GM12878 (cell line): ENCODE measurements around the gene RPS19BP1. TPM values are rescaled to one million over a fixed set of nuclear protein-coding genes. Genes with fewer than 3 reads are reported as not detected.

Experiments used
- CBX5 ChIP-seq: sonication (generic); IDR thresholded peaks from 2 replicates; pipeline ENCODE4 v1.6.1; 2016; ENCODE audit warnings: low read depth, moderate library complexity, mild to moderate bottlenecking, inconsistent platforms
- CEBPZ ChIP-seq: fragments of 150-350 bp; IDR thresholded peaks from 2 replicates; pipeline ENCODE4 v1.6.1; 2016; ENCODE audit warnings: low read depth, low read length
- CHD1 ChIP-seq: IDR thresholded peaks from 2 replicates; pipeline ENCODE4 v1.6.1; 2012; ENCODE audit warnings: low read depth, low read length, improper control_type of control experiment
- CHD2 ChIP-seq: IDR thresholded peaks from 2 replicates; pipeline ENCODE4 v1.6.1; 2011; ENCODE audit warnings: low read depth, low read length, improper control_type of control experiment, borderline replicate concordance
- DPF2 ChIP-seq: fragments of 450-650 bp; IDR thresholded peaks from 2 replicates; pipeline ENCODE4 v1.6.1; 2017; ENCODE audit warnings: mild to moderate bottlenecking
- ETV6 ChIP-seq, 2 experiments: fragments of 450-650 bp in 1 of 2; IDR thresholded peaks in 1 of 2; conservative IDR thresholded peaks in 1 of 2; 2 replicates each; pipeline ENCODE4 v1.6.1; 2014; ENCODE audit warnings: antibody characterized with exemption in 1 of 2, borderline replicate concordance in 1 of 2, low read depth in 1 of 2, mild to moderate bottlenecking in 1 of 2, moderate library complexity in 1 of 2
- FOS ChIP-seq: IDR thresholded peaks from 3 replicates; pipeline ENCODE4 v1.6.1; 2011; ENCODE audit warnings: borderline replicate concordance; ENCODE audit not compliant: insufficient read length; ENCODE audit errors: extremely low read depth
- HDGF ChIP-seq: fragments of 450-650 bp; IDR thresholded peaks from 2 replicates; pipeline ENCODE4 v1.6.1; 2016; ENCODE audit warnings: antibody characterized with exemption
- IKZF1 ChIP-seq: fragments of 450-650 bp; conservative IDR thresholded peaks from 2 replicates; pipeline ENCODE4 v1.6.1; 2017; ENCODE audit warnings: antibody characterized with exemption, mild to moderate bottlenecking
- KLF5 ChIP-seq: fragments of 450-650 bp; IDR thresholded peaks from 2 replicates; pipeline ENCODE4 v1.6.1; 2014; ENCODE audit warnings: mild to moderate bottlenecking; ENCODE audit not compliant: partially characterized antibody
- MYB ChIP-seq: fragments of 150-350 bp; IDR thresholded peaks from 2 replicates; pipeline ENCODE4 v1.6.1; 2014; ENCODE audit warnings: mild to moderate bottlenecking, low read depth, low read length, borderline replicate concordance
- NR2F1 ChIP-seq: fragments of 450-650 bp; conservative IDR thresholded peaks from 2 replicates; pipeline ENCODE4 v1.6.1; 2017; ENCODE audit warnings: mild to moderate bottlenecking
- RB1 ChIP-seq: fragments of 450-650 bp; formaldehyde crosslinking; IDR thresholded peaks from 2 replicates; pipeline ENCODE4 v1.6.1; 2017; ENCODE audit warnings: mild to moderate bottlenecking, borderline replicate concordance
- SIN3A ChIP-seq: IDR thresholded peaks from 2 replicates; pipeline ENCODE4 v1.6.1; 2012; ENCODE audit warnings: low read depth, low read length, improper control_type of control experiment
- SPI1 ChIP-seq: IDR thresholded peaks from 2 replicates; pipeline ENCODE4 v1.6.1; 2011; ENCODE audit warnings: low read depth, mild to moderate bottlenecking, low read length, moderate library complexity, borderline replicate concordance; ENCODE audit not compliant: insufficient read depth
- SRF ChIP-seq, 2 experiments: IDR thresholded peaks; 2 replicates each; pipeline ENCODE4 v1.6.1; 2011; ENCODE audit warnings: low read depth in 2 of 2, low read length in 2 of 2, mild to moderate bottlenecking in 1 of 2, moderate library complexity in 1 of 2
- SUPT20H ChIP-seq: IDR thresholded peaks from 2 replicates; pipeline ENCODE4 v1.6.1; 2011; ENCODE audit warnings: low read depth, mild to moderate bottlenecking, low read length, moderate library complexity, borderline replicate concordance; ENCODE audit not compliant: control insufficient read depth
- SUZ12 ChIP-seq: fragments of 200-600 bp; sonication (generic); IDR thresholded peaks from one replicate; pipeline ENCODE4 v1.6.1; 2018; ENCODE audit warnings: antibody characterized with exemption, mild to moderate bottlenecking; ENCODE audit not compliant: unreplicated experiment
- polyA plus RNA-seq, 11 experiments: library from polyadenylated mRNA; depleted of rRNA in 4 of 11; unstranded in 6 of 11; stranded (reverse) in 5 of 11; fragments of >200 nt; fragmentation: Nextera tagmentation in 4 of 11; fragmentation: Illumina TruSeq in 1 of 11; extraction: Ambion mirVana in 4 of 11; extraction: Trizol in 1 of 11; gene quantifications; 1 replicate in 1 of 11; 2 replicates in 10 of 11; pipeline versions ENCODE4 v1.2.1 to v1.2.3, GENCODE V29; 2011 to 2016; ENCODE audit warnings: inconsistent platforms in 2 of 11, missing spikeins in 2 of 11, low read depth in 1 of 11
- total RNA-seq, 4 experiments: library from RNA; depleted of rRNA in 3 of 4; stranded (reverse); fragments of >200 nt in 3 of 4; fragmentation: Illumina TruSeq in 1 of 4; extraction: Trizol in 1 of 4; gene quantifications; 2 replicates each; pipeline versions ENCODE4 v1.2.1 to v1.2.3, GENCODE V29; 2013 to 2021
- TF ChIP-seq, protein P1 (sequence below): fragments of 450-650 bp; IDR thresholded peaks from 2 replicates; pipeline ENCODE4 v1.6.1; 2016; ENCODE audit warnings: mild to moderate bottlenecking, moderate library complexity, borderline replicate concordance
- TF ChIP-seq, protein P2 (sequence below): fragments of 450-650 bp; IDR thresholded peaks from 2 replicates; pipeline ENCODE4 v1.6.1; 2014; ENCODE audit warnings: mild to moderate bottlenecking
- TF ChIP-seq, protein P3 (sequence below): fragments of 450-650 bp; IDR thresholded peaks from 2 replicates; pipeline ENCODE4 v1.6.1; 2016; ENCODE audit warnings: mild to moderate bottlenecking

The RPS19BP1 gene
- total and polyA plus RNA-seq, 10 of the 15 experiments (the other 5 are each of a cell fraction or from before 2014, with no cell fraction given), result 2.7 to 206 (median 78.6) TPM

- TF ChIP-seq, protein P1, sequence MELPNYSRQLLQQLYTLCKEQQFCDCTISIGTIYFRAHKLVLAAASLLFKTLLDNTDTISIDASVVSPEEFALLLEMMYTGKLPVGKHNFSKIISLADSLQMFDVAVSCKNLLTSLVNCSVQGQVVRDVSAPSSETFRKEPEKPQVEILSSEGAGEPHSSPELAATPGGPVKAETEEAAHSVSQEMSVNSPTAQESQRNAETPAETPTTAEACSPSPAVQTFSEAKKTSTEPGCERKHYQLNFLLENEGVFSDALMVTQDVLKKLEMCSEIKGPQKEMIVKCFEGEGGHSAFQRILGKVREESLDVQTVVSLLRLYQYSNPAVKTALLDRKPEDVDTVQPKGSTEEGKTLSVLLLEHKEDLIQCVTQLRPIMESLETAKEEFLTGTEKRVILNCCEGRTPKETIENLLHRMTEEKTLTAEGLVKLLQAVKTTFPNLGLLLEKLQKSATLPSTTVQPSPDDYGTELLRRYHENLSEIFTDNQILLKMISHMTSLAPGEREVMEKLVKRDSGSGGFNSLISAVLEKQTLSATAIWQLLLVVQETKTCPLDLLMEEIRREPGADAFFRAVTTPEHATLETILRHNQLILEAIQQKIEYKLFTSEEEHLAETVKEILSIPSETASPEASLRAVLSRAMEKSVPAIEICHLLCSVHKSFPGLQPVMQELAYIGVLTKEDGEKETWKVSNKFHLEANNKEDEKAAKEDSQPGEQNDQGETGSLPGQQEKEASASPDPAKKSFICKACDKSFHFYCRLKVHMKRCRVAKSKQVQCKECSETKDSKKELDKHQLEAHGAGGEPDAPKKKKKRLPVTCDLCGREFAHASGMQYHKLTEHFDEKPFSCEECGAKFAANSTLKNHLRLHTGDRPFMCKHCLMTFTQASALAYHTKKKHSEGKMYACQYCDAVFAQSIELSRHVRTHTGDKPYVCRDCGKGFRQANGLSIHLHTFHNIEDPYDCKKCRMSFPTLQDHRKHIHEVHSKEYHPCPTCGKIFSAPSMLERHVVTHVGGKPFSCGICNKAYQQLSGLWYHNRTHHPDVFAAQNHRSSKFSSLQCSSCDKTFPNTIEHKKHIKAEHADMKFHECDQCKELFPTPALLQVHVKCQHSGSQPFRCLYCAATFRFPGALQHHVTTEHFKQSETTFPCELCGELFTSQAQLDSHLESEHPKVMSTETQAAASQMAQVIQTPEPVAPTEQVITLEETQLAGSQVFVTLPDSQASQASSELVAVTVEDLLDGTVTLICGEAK, result no peak
- no peak for TF ChIP-seq CHD1
- TF ChIP-seq ETV6 (conservative IDR thresholded peaks at IDR 0.05 in 1 of 2, IDR thresholded peaks at IDR 0.05 in 1 of 2; ENCODE audit: borderline replicate concordance in 1 of 2, low read depth in 1 of 2), result no peak
- TF ChIP-seq CHD2, result no peak
- no peak for TF ChIP-seq KLF5
- no peak for TF ChIP-seq SUZ12
- peak; percentile 83 for TF ChIP-seq NR2F1
- TF ChIP-seq SPI1, result no peak
- TF ChIP-seq, protein P2, sequence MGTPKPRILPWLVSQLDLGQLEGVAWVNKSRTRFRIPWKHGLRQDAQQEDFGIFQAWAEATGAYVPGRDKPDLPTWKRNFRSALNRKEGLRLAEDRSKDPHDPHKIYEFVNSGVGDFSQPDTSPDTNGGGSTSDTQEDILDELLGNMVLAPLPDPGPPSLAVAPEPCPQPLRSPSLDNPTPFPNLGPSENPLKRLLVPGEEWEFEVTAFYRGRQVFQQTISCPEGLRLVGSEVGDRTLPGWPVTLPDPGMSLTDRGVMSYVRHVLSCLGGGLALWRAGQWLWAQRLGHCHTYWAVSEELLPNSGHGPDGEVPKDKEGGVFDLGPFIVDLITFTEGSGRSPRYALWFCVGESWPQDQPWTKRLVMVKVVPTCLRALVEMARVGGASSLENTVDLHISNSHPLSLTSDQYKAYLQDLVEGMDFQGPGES, result no peak
- no peak for TF ChIP-seq CBX5
- TF ChIP-seq RB1, result 0 out of 2 replicates have a peak, but pooled peaks have one; percentile 13
- no peak for TF ChIP-seq SIN3A
- TF ChIP-seq SUPT20H, result no peak
- no peak for TF ChIP-seq MYB
- no peak; the same call in 1 of the 2 replicates for TF ChIP-seq DPF2
- TF ChIP-seq HDGF, result peak; percentile 52; the same call in 1 of the 2 replicates
- TF ChIP-seq IKZF1, result no peak; the same call in 1 of the 2 replicates
- TF ChIP-seq, protein P3, sequence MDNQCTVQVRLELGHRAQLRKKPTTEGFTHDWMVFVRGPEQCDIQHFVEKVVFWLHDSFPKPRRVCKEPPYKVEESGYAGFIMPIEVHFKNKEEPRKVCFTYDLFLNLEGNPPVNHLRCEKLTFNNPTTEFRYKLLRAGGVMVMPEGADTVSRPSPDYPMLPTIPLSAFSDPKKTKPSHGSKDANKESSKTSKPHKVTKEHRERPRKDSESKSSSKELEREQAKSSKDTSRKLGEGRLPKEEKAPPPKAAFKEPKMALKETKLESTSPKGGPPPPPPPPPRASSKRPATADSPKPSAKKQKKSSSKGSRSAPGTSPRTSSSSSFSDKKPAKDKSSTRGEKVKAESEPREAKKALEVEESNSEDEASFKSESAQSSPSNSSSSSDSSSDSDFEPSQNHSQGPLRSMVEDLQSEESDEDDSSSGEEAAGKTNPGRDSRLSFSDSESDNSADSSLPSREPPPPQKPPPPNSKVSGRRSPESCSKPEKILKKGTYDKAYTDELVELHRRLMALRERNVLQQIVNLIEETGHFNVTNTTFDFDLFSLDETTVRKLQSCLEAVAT, result no peak
- no peak for TF ChIP-seq CEBPZ
- TF ChIP-seq SRF (IDR thresholded peaks at IDR 0.05; ENCODE audit: low read depth in 2 of 2, low read length in 2 of 2), result no peak
- TF ChIP-seq FOS, result no peak
These were observed 3.1 kb downstream of the RPS19BP1 start (continued) for GRCh38 chr22:39529487-39529851.
